GM21737 (cell line): ENCODE results near the gene DYSF.

Source experiments
- ATAC-seq: cut with Tn5 transposase; IDR thresholded peaks from one replicate; pipeline ENCODE4 v1.9.1; 2021; ENCODE audit warnings: mild to moderate bottlenecking, moderate library complexity; ENCODE audit not compliant: unreplicated experiment

DYSF gene

GRCh38 chr2:71521436-71521950 lies 68.1 kb downstream of the DYSF start:
- ATAC-seq = no peak

- ATAC-seq = no peak
These were observed 71.1 kb downstream of the DYSF start for GRCh38 chr2:71524476-71524875.

- no peak for ATAC-seq
These were observed 72.8 kb downstream of the DYSF start for GRCh38 chr2:71526141-71526540.

- no peak for ATAC-seq
These were observed 73.6 kb downstream of the DYSF start for GRCh38 chr2:71526975-71527374.

- no peak for ATAC-seq
These were observed 74.8 kb downstream of the DYSF start for GRCh38 chr2:71528131-71528591.

GRCh38 chr2:71528749-71529148 lies 75.4 kb downstream of the DYSF start:
- ATAC-seq = no peak

- no peak for ATAC-seq
These were observed 76.8 kb downstream of the DYSF start for GRCh38 chr2:71530211-71530610.

- ATAC-seq = no peak
These were observed 77.4 kb downstream of the DYSF start for GRCh38 chr2:71530641-71531332.

GRCh38 chr2:71531522-71532047 lies 78.2 kb downstream of the DYSF start:
- no peak for ATAC-seq

- ATAC-seq = no peak
These were observed 79.0 kb downstream of the DYSF start for GRCh38 chr2:71532327-71532726.

GRCh38 chr2:71534201-71534600 lies 80.8 kb downstream of the DYSF start:
- ATAC-seq = no peak

- ATAC-seq = no peak
These were observed 81.5 kb downstream of the DYSF start for GRCh38 chr2:71534826-71535225.

GRCh38 chr2:71535526-71535925 lies 82.2 kb downstream of the DYSF start:
- ATAC-seq = no peak

GRCh38 chr2:71536226-71536671 lies 82.9 kb downstream of the DYSF start:
- ATAC-seq = no peak

GRCh38 chr2:71538241-71538640 lies 84.9 kb downstream of the DYSF start:
- no peak for ATAC-seq

GRCh38 chr2:71538656-71539265 lies 85.4 kb downstream of the DYSF start:
- no peak for ATAC-seq

GRCh38 chr2:71540818-71541217 lies 87.5 kb downstream of the DYSF start:
- ATAC-seq = no peak

GRCh38 chr2:71544919-71545571 lies 91.7 kb downstream of the DYSF start:
- no peak for ATAC-seq

GRCh38 chr2:71545572-71546274 lies 92.4 kb downstream of the DYSF start:
- no peak for ATAC-seq

GRCh38 chr2:71546275-71546638 lies 92.9 kb downstream of the DYSF start:
- no peak for ATAC-seq

- ATAC-seq = no peak
These were observed 93.5 kb downstream of the DYSF start for GRCh38 chr2:71546777-71547281.
